ENCODE data around the gene HIF1AN. TPM values are rescaled to one million over a fixed set of nuclear protein-coding genes. Genes with fewer than 3 reads are reported as not detected.

Gene HIF1AN
- total and polyA plus RNA-seq, 2 of the 8 experiments (the other 6 are each of a cell fraction or from before 2014, with no cell fraction given), result 10.9 to 62.8 TPM

GRCh38 chr10:100487529-100487928 is 48.2 kb upstream of the HIF1AN start:
- Histone ChIP-seq H4K8ac (ENCODE audit: extremely low read depth, insufficient read depth, low read length) (no peak overlapping the region), H4K5ac (ENCODE audit: insufficient read length, low read depth, low read length) (no peak overlapping the region), H3K4me1 (replicated peaks in 1 of 4; ENCODE audit: control insufficient read depth in 3 of 4, insufficient read depth in 4 of 4, low read length in 3 of 4) (peaks cover 12 to 19% (median 16%) of the 10 kb centered on the region in 4 experiments; a peak in 6 of 7 replicates), H3K27me3 (replicated peaks in 1 of 4; ENCODE audit: control insufficient read depth in 3 of 4, extremely low read depth in 1 of 4, insufficient read depth in 3 of 4, low read length in 3 of 4) (peaks cover 67 to 92% (median 82%) of the 10 kb centered on the region in 4 experiments), H2AK5ac (ENCODE audit: low read depth, low read length) (no peak overlapping the region), H2BK120ac (replicated peaks; ENCODE audit: low read depth, low read length) (no peak overlapping the region), H3K79me2 (ENCODE audit: control insufficient read depth in 1 of 2, insufficient read depth in 2 of 2, low read length in 2 of 2) (no peaks in the 10 kb centered on the region), H4K20me1 (replicated peaks in 1 of 2; ENCODE audit: control insufficient read depth in 1 of 2, insufficient read depth in 2 of 2, low read length in 2 of 2) (peaks cover 21 to 27% of the 10 kb centered on the region in 2 experiments), H3K4me3 (ENCODE audit: extremely low read depth in 1 of 4, insufficient read depth in 2 of 4, low read depth in 3 of 4, low read length in 4 of 4) (no peak overlapping the region), H2BK15ac (ENCODE audit: low read length) (0 out of 2 replicates have a peak overlapping the region, but pooled peaks have one; percentile 49), H3K18ac (ENCODE audit: extremely low read depth, low read length) (no peak overlapping the region; the same call in 1 of the 2 replicates), H2BK20ac (ENCODE audit: low read length) (no peak overlapping the region), H3K14ac (ENCODE audit: insufficient read length) (no peak overlapping the region), H3K9me3 (ENCODE audit: insufficient read depth in 2 of 2, low read depth in 1 of 2, low read length in 1 of 2) (no peaks in the 10 kb centered on the region), H3K23me2 (ENCODE audit: low read depth, low read length) (0 out of 2 replicates have a peak, but pooled peaks cover 2% of the 10 kb centered on the region), H4K91ac (replicated peaks; ENCODE audit: insufficient read length, low read length) (no peak overlapping the region), H3K4ac (replicated peaks; ENCODE audit: insufficient read length, low read depth, low read length) (no peak overlapping the region), H3K23ac (ENCODE audit: insufficient read length) (no peak overlapping the region), H2BK12ac (ENCODE audit: low read depth, low read length) (0 out of 2 replicates have a peak overlapping the region, but pooled peaks have one; percentile 65), H3K56ac (replicated peaks; ENCODE audit: insufficient read length, low read depth, low read length) (no peak overlapping the region), H3K4me2 (ENCODE audit: insufficient read depth in 1 of 2, low read depth in 2 of 2, low read length in 2 of 2) (no peak overlapping the region), H2AFZ (ENCODE audit: low read length) (no peak overlapping the region), H3K36me3 (ENCODE audit: control insufficient read depth in 2 of 4, insufficient read depth in 4 of 4, low read length in 3 of 4) (peaks cover 0 to 10% (median 3%) of the 10 kb centered on the region in 4 experiments; a peak in 4 of 8 replicates), H3K27ac (ENCODE audit: low read depth, low read length) (no peak overlapping the region), H3K9ac (replicated peaks in 1 of 4; ENCODE audit: extremely low read depth in 1 of 4, low read depth in 3 of 4, low read length in 3 of 4) (no peak overlapping the region), H3K79me1 (ENCODE audit: low read depth, low read length) (0 out of 2 replicates have a peak, but pooled peaks cover 2% of the 10 kb centered on the region), H2BK5ac (ENCODE audit: low read depth, low read length) (no peak overlapping the region)
- ChIA-PET CTCF (ENCODE audit: partially characterized antibody) (interaction anchor here (0.6 to 10.7 kb wide), 13 partner anchors 10 to 391 kb away, joined by 3 to 163 read pairs (median 4); partner anchors contain the start of gene SEC31B), POLR2A (ENCODE audit: partially characterized antibody) (interaction anchor here (1.4 to 2.5 kb wide), 2 partner anchors 13 to 20 kb away, joined by 5 to 9 read pairs; no protein-coding TSS in a partner anchor)
- FAIRE-seq (no peak), DNase-seq (ENCODE audit: low read depth in 1 of 2, low spot score in 2 of 2) (no peak)
- 83% methylated on average over 6 of the region's 6 CpGs; no CpG with 5 or more reads in 1 of the 2 experiments for WGBS, 2 experiments (ENCODE audit: extremely low coverage in 1 of 2, insufficient coverage in 1 of 2, insufficient read length in 1 of 2, insufficient replicate concordance in 2 of 2, low coverage in 1 of 2, low lambda C conversion rate in 2 of 2, missing lambda C conversion rate in 1 of 2)
- TF ChIP-seq MAFK (IDR thresholded peaks at IDR 0.05; ENCODE audit: low read depth, low read length), result no peak
- TF ChIP-seq TEAD4 (IDR thresholded peaks at IDR 0.05; ENCODE audit: low read depth, low read length), result no peak
- TF ChIP-seq GTF2F1 (IDR thresholded peaks at IDR 0.05; ENCODE audit: borderline replicate concordance, low read depth, low read length), result no peak
- no peak for TF ChIP-seq TAF7 (optimal IDR thresholded peaks at IDR 0.05; ENCODE audit: borderline replicate concordance, low read depth, low read length)
- TF ChIP-seq HDAC6 (IDR thresholded peaks at IDR 0.05; ENCODE audit: low read depth, low read length), result no peak
- TF ChIP-seq ASH2L (IDR thresholded peaks at IDR 0.05; ENCODE audit: low read length), result no peak
- TF ChIP-seq JUND (IDR thresholded peaks at IDR 0.05; ENCODE audit: low read length), result no peak
- TF ChIP-seq RNF2 (IDR thresholded peaks at IDR 0.05; ENCODE audit: borderline replicate concordance, low read depth, low read length, missing control alignments, poor library complexity, severe bottlenecking), result no peak
- TF ChIP-seq CTBP2 (IDR thresholded peaks at IDR 0.05; ENCODE audit: borderline replicate concordance, insufficient read depth, insufficient read length, low read length), result no peak
- TF ChIP-seq MAX (IDR thresholded peaks at IDR 0.05), result no peak
- no peak for TF ChIP-seq SIN3A (conservative IDR thresholded peaks at IDR 0.05 in 1 of 2, IDR thresholded peaks at IDR 0.05 in 1 of 2; ENCODE audit: low read depth in 1 of 2, low read length in 2 of 2)
- TF ChIP-seq HDAC2 (IDR thresholded peaks at IDR 0.05; ENCODE audit: borderline replicate concordance in 1 of 2, low read depth in 2 of 2, low read length in 2 of 2), result no peak

Data from H1 (cell line).